NCI-H2196 (cell line): ENCODE data around the gene PPP3CA.
A peak's percentile ranks its signal among the peaks of the same experiment; 100 is the strongest.
"Not testable (repeated sequence)": the region's sequence is repeated elsewhere in the genome, so short reads cannot be mapped to it uniquely, and the experiment has no call there.

Experiments
- DNase-seq: peaks from one replicate; lab custom pipeline; 2025; ENCODE audit not compliant: unreplicated experiment; lab: John Stamatoyannopoulos, UW

Gene PPP3CA

DNA sequence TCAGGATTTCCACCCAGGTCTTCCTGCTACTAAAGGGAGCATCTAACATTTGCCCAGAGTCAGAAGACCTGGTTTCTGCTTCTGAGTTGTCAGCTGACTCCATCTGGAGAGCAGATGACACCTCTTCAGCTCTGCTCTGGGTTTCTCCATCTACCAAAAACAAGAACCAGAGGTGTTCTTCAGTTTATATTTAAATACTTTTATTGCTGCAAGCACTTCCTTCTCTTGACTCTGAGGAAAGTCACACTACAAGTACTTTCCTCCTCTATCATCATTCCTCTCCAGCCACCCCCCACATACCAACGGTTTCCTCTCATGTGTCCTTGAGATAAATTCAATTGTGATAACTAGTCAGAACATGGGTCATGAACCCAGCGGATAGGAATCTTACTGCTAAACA lies 88.4 kb downstream of the PPP3CA start:
- no peak for DNase-seq

DNA sequence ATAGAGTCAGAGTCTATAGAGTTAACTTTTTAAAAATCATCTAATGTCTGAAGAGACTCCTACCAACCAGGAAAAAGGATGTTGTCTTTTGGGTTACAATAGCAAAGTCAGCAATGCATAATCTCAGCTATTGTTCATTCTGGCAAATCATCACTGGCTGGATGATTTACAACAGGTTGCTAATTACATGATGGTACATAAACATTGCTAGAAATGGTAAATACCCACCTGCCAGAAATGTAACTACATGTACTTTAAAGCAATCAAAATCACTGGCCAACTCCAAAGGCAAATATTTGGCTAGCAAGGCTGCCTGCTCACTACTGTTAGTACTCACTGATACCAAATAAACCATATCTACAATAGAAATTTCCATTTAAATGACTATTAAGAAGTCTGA lies 91.1 kb downstream of the PPP3CA start:
- peak; percentile 43 for DNase-seq

DNA sequence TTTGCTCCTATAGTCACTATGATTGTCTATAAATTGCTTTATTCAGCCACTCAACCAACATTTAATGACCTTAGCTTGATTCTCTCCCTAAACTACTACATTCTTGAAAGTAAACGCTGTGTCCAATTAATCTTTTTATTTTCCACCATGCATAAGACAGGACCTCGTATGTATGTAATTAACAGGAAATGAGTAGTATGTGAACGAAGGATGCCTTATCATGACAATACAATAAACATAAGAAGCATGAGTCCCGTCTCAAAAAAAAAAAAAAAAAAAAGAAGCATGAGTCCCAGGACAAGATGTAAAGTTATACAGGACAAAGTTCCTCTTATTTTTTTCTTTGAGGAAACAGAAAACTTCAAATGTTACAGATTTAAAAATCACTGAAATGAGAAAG lies 92.5 kb downstream of the PPP3CA start:
- no peak for DNase-seq

DNA sequence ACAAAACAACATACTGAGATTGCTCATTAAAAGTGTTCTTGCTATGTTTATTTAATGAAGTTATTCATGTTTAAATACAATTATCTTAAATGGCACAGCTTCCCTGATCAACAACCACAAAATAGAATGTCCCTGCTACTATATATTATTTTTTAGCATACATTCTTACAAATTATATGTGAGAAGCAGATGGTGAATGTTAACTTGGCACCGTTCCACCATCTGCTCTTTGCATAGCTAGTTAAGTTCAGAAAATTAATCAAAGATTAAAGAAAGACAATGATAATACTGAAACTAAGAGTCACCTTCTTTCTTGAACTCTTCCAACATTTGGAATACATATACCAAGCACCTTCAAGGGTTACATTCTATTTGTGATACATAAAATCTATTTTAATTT lies 94.2 kb downstream of the PPP3CA start:
- DNase-seq, result no peak

DNA sequence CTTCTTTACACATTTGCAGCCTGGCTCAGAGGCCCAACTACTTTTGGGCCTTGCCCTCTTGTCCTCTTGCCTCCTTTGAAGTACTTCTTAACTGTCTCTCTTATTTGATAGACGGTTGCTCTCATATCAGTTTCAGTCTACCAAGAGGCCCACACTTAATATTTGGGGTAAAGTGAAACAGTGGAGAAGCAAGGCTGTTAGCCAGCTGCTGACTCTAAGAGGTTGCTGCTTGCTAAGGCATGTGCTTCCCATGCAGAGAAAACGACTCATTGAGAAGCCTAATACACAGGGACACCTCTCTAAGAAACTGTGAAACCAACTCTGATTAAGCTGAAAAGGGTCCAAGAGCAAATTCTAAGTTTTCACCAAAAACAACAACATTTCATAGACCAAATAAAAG lies 94.6 kb downstream of the PPP3CA start:
- no peak for DNase-seq

DNA sequence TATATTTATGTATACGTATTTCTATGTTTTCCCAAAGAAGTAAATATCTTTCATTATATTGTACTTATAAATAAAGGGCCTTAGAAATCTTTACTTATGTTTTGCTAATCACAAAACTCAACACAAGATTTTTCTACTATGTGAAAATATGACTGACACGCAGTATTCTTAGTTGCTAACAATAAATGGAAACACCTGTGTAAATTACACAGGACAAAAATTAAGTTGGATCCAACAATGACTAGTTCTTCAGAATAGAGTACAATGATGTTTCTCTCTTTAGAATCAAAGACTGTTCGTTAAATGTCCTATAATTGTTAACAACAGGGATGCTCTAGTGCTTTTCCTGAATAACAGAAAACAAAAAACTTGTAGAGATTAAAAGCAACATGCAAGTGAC lies 96.1 kb downstream of the PPP3CA start:
- no peak for DNase-seq

DNA sequence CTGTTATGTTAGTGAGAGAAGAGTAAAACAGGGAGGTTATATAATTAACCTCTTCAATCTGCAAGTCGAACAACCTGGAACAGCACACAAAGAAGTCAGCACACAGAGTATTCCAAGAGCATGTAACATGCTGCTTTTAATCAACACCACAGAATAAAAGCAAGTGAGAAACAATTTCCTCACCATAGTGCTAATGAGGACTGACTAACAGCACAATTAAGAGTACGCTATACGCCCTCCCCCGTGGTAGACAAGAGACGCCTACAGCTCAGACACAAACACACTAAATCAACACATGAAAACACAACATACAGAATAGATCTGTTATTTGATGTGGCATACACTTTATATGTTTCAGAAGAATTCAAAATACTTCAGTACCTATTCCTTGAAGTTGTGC lies 103.0 kb downstream of the PPP3CA start:
- no peak for DNase-seq

DNA sequence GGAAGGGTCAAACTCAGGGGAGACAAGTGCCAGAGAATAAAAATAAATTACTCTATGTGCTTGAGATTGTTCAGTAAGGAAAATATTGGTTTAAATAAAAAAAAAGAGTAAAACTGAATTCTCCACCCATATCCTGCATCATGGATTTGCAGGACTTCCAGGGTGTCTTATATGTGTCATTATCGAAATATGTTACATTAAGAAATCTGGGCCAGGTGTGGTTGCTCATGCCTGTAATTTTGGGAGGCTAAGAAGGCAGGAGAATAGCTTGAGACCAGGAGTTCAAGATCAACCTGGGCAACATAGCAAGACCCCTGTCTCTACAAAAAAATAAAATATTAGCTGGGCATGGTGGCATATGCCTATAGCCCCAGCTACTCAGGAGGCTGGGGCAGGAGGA lies 104.9 kb downstream of the PPP3CA start:
- no peak for DNase-seq

DNA sequence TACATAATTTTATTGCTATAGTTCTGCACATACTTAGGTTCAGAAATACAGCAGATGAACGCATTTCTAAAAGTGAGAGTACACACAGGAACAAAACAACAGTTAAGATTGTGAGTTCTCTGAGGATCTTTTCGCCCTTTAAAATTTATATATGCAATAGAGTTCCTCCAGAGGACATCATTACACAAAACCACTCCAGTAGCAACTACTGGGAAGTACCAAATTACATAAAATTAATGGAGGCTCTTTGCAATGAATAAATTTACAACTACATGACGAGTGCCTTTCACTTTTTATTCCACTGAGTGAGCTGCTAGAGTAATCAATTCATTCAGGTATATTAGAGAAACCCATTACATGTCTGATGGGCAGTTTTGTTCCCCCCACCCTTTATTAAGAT lies 107.2 kb downstream of the PPP3CA start:
- DNase-seq, result no peak

DNA sequence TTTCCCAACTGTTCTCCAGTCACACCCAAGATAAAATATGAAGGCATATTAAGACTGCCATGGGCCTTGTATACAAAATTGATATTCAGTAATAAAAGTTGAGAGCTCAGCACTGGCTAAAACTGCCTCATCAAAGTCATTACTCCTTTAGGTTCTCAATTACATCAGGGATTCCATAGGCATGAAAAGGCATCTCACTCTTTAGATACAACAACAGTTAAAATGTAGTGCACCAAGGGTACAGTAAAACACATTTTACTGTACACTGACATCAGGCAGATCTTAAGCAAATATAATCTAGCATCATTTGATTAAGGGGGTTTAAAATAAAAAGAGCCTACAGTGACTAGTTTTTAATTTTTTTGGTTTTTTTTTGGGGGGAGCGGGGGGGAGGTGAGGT lies 107.7 kb downstream of the PPP3CA start:
- no peak for DNase-seq

DNA sequence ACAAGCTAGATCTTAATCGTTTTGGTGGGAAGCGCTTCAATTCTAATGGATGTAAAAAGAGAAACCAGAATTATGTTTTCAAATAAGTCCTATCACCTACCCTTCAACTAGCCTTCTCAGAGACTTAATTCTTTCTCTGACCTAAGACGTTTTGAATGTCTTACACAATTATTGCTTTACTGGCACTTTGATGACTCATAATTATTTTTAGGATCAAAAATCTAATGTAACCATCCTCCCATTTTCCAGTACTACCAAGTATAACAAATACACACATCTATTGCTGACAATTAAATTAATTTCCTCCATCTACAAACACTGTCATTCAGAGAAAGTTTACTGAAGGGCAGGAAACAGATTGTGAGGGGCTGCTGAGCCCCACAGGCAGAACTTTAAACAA lies 108.6 kb downstream of the PPP3CA start:
- no peak for DNase-seq

DNA sequence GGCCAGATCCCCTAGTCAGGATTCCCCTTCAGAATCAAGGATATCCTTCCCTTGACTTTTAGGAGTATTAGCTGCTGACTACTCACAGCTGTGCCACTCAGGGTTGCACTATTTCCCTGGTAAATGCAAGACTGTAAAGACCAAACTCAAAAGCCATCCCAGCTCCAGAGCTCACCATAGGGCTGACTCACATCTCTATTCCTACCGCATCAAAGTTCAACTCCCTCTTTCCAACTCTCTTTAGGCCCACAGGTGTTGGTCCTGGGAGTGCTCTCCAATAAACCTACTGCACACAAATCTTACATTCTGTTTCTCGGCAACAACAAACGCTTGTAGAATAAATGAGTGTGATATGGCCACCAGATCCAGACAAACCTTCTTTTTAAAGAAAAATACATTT lies 109.6 kb downstream of the PPP3CA start:
- DNase-seq, result no peak

DNA sequence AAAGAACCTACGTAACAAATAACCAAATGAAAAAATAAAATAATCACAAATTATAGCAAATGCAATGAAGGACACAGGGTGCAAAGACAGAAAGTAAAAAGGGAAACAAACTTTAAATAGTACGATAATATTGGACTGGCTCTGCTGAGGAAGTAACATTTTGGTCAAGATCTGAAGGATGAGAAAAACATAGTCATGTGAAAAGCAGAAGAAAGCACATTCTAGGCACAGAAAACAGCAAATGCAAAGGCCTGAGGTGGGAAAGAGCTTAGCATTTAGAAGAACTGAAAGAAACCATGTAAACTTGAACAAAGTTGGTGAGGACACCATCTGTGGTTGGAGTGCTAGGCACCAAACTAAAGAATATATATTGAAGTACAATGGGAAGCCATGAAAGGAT lies 111.2 kb downstream of the PPP3CA start:
- DNase-seq, result no peak

DNA sequence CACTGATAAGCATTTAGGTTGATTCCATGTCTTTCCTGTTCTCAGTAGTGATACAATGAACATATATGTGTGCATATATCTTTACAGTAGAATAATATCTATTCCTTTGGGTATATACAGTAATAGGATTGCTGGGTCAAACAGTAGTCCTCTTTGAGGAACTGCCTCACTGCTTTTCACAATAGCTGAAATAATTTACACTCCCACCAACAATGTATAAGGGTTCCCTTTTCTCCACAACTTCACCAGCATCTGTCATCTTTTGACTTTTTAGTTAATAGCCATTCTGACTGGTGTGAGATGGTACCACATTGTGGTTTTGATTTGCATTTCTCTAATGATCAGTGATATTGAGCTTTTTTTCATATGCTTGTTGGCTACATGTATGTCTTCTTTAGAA lies 113.2 kb downstream of the PPP3CA start:
- DNase-seq, result not testable (repeated sequence)

DNA sequence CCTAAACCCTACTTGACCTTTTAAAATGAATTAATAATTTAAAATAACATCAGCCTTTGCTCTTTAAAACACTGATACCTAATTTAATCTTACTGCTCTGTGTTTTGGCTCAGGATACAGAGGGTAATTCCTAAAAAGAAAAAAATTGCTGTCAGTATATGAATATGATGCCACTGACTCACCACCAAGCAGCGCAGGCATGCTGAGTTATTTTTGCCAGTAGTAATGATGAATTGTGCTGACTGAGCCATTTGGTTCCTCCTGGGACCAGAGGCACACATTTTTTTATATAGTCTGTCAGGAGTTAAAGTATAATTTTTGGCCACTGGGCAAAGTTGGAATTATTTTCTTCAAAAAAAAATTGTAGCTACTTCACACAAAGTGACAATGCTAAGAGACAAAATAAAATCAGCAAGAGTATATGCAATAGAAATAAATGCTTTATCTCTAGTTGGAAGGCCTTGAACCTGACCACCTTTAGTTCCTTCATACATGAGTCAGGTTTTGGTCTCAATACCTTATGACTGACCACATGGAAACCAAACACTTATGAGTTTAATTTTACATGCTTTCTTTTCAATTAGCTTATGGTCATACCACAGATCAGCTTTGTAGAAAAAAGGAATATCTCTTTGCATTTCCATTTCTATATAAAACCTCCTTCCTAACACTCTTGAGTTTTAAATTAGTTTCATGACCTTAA lies 115.1 kb downstream of the PPP3CA start:
- DNase-seq, result no peak

DNA sequence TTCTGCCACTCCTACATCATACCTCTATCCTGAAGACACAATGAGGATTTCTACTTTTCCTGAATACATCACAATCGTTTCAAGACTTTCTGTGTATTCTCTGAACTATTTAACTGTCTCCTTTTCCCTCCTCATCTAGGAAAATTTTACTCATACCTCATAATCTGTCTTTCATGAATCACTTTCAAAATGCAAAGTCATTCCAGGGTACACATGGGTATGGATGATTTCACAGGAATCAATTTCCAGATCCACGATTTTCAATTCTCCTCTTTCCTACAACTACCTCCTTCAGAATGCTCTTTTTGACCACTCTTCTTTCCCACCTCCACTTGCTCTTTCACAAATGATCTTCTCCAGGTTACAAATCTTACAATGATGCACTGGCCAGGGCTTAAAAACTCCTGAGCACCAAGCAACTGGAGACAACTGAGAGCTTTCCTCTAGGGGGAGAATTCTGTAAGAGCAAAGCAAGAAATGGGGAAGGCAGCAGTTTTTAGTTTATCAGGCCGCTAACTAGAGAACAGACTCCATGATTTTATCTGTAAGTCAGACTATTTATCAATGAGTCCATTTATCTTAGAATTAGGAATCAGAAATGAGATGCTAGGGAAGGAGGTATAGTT lies 116.4 kb downstream of the PPP3CA start:
- DNase-seq, result no peak

DNA sequence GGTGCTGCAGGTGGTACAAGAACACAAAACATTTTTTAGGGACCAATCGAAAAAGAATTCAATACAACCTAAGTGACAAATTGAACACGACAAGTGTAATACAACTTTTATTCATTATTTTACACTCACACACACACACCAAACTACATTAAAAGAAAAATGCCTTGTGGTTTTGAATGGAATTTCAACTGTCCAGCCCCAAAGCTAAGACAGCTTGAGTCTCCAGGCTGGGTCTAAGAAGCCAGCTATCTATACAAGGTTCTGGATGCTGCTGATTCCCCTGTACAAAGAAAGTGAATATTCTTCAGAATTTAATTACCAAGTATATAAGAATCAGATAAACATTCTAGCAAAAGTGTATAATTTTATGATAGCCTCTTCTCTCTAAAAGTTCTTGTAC lies 118.2 kb downstream of the PPP3CA start:
- no peak for DNase-seq

DNA sequence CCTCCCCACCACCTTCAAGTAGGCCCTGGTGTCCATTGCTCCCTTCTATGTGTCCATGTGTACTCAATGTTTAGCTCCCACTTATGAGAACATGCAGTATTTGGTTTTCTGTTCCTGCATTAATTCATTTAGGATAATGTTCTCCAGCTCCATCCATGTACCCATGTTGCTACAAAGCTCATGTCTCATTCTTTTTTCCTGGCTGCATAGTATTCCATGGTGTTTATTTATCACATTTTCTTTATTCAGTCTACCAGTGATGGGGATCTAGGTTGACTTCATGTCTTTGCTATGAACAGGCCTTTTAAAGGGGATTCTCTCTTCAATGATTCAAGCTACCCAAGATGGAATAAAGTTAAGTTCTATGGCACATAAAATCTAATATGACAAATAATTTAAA lies 119.6 kb downstream of the PPP3CA start:
- no peak for DNase-seq

DNA sequence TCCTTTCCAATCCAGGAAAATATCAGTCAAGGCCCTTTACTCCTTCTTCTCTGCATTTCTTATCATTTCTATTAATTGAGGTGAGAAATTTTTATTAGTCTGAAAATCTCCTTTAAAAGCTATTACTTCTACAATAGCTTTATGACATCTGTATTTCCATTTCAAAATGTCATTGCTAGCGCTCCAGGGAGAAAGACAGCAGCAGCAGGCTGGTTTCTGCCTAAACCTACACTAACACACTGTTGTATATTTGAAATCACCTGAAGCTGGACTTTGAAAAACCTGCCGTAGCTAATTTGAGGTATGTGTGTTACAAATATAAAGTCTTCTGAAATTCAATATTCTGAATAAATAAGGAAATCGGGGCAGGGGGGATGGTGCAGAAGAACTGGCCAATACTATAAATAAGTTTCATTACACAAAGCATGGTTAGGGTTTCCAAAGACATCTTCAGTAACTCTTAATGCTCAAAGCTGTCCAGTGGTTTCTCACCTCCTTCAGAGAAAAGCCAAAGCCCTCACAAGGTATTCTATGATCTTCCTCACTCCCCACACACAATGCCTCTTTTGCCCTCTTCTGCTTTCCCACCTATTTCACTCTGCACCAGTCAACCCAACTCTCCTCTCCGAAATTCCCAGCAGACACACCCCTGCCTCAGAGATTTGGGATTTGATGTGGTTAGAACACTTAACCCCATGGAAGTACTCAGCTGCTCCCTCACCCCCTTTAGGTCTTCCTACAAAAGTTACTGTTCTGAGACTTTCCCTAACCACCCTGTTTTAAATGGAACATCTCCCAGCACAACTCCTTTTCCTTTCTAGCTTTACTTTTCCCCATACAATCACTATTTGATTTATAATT lies 122.7 kb downstream of the PPP3CA start:
- no peak for DNase-seq

DNA sequence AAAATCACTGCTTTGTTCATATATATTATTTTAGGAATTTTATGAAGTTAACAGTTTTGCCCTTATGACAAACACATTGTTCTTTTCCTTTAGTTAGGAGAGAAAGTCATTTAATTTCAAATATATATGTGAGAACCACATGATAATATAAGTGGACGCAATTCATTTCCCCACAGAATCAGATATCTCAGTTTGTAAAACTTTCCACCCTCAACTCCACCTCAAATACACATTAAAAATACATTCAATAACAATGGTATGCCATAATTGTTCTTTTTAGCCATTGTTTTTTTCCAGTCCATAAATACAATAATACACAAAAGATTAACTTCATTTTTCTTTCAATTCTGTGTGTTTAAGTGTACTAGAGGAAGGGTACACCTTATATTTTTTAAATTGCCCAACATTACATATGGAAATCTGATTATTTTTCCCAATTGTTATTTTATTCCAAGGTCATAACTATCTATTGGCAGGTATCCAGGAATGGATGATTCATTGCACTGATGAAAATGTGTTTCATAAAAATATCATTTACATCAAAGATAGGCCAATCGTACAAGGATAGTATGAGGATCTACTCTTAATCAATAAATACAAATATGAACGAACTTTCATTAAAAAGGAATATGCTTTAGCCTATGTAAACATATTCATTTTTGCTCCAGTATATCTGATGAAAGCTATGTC lies 125.0 kb downstream of the PPP3CA start:
- DNase-seq, result peak; percentile 5

DNA sequence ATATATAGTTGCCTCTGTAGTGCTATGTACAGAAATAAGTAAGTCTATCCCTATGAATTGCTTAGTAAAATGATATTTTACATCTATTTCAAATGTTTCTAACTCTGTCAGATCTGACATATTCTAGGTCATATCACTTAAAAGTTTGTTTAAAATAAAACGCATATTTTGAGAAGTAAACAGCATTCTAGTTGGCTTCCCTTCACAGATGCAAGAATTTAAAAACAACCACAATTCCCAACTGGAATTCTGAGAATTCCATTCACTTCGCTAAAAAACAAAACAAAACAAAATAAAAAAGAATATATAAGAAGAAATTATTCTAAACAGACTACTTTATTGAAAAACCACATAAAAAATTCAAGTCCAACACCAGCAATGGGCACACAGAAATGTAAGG lies 126.0 kb downstream of the PPP3CA start:
- no peak for DNase-seq

DNA sequence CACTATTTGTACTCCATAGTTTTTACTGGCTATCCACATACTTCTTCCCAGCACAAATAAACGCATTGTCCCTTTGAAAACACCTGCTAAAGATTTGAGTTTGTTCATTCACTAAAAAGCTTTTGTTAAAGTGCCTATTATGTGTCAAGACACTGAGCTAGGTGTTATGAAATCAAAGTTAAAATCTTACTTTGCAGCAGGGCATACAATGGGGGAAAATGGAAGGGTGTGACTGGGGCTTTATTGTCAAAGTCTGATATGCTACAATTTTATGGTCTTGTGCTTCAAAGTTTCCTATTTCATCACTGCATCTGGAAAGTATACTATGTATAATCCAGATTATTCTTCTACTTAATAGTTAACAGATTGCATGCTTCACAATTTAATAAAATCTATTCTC lies 128.4 kb downstream of the PPP3CA start:
- DNase-seq, result no peak
